GM19023 (cell line): ENCODE data around the gene LMO2.
A peak's percentile ranks its signal among the peaks of the same experiment; 100 is the strongest.

Experiments used
- ATAC-seq: cut with Tn5 transposase; IDR thresholded peaks from one replicate; pipeline ENCODE4 v1.9.1; 2021; ENCODE audit warnings: mild to moderate bottlenecking, moderate library complexity; ENCODE audit not compliant: unreplicated experiment

The LMO2 gene

GRCh38 chr11:33915526-33915925 is 23.6 kb upstream of the LMO2 start:
- no peak for ATAC-seq

- ATAC-seq: no peak
These were observed 22.1 kb upstream of the LMO2 start for GRCh38 chr11:33913991-33914390.

- peak; percentile 85 for ATAC-seq
These were observed 20.8 kb upstream of the LMO2 start for GRCh38 chr11:33912405-33913361.

- no peak for ATAC-seq
These were observed 19.1 kb upstream of the LMO2 start for GRCh38 chr11:33910958-33911339.

- ATAC-seq: no peak
These were observed 18.6 kb upstream of the LMO2 start for GRCh38 chr11:33910296-33910957.

- no peak for ATAC-seq
These were observed 17.7 kb upstream of the LMO2 start for GRCh38 chr11:33909552-33909951.

- ATAC-seq: no peak
These were observed 17.3 kb upstream of the LMO2 start for GRCh38 chr11:33909150-33909549.

GRCh38 chr11:33907421-33907820 is 15.5 kb upstream of the LMO2 start:
- no peak for ATAC-seq

- ATAC-seq: no peak
These were observed 14.8 kb upstream of the LMO2 start for GRCh38 chr11:33906484-33907186.

- no peak for ATAC-seq
These were observed 12.2 kb upstream of the LMO2 start for GRCh38 chr11:33904102-33904501.

- ATAC-seq: no peak
These were observed 8.4 kb upstream of the LMO2 start for GRCh38 chr11:33900159-33900840.

GRCh38 chr11:33899400-33900037 is 7.6 kb upstream of the LMO2 start:
- ATAC-seq: no peak

GRCh38 chr11:33898957-33899356 is 7.1 kb upstream of the LMO2 start:
- no peak for ATAC-seq

- no peak for ATAC-seq
These were observed 6.0 kb upstream of the LMO2 start for GRCh38 chr11:33897761-33898375.

GRCh38 chr11:33896911-33897310 is 5.0 kb upstream of the LMO2 start:
- no peak for ATAC-seq

- ATAC-seq: no peak
These were observed 3.9 kb upstream of the LMO2 start for GRCh38 chr11:33895752-33896137.

GRCh38 chr11:33894398-33894746 is 2.5 kb upstream of the LMO2 start:
- ATAC-seq: no peak

- ATAC-seq: peak; percentile 93
These were observed 2.0 kb upstream of the LMO2 start for GRCh38 chr11:33893711-33894397.

- no peak for ATAC-seq
These were observed 1.2 kb upstream of the LMO2 start for GRCh38 chr11:33892906-33893594.
